Pancreas (tissue), 10 donors: ENCODE data around the gene YY1. TPM values are rescaled to one million over a fixed set of nuclear protein-coding genes. Genes with fewer than 3 reads are reported as not detected.
"Not testable (repeated sequence)": the region's sequence is repeated elsewhere in the genome, so short reads cannot be mapped to it uniquely, and the experiment has no call there.

Experiments used
- ATAC-seq, 4 donors: fragments of 200-7000 bp; cut with Tn5 transposase; one replicate each; pipeline versions ENCODE4 v1.8.0 to v1.9.1; 2020; ENCODE audit warnings: mild to moderate bottlenecking in 4 of 4, moderate library complexity in 4 of 4
- DNase-seq, 6 donors: peaks; one replicate each; pipeline ENCODE4 v3.0.0-alpha.2; 2020
- FAIRE-seq: peaks from 2 replicates; lab custom pipeline; 2012; peaks lifted over from hg19 to GRCh38; lab: Jason Lieb, UNC
- H3K27ac ChIP-seq, 4 donors: fragments of 200-600 bp; sonication (generic); 1 replicate in 3 of 4; 2 replicates in 1 of 4; pipeline versions ENCODE4 v1.5.0 to v1.8.0; 2020
- H3K27me3 ChIP-seq, 4 donors: fragments of 200-600 bp; one replicate each; pipeline ENCODE4 v1.8.0; 2021
- H3K36me3 ChIP-seq, 3 donors: fragments of 200-600 bp; sonication (generic) in 1 of 3; one replicate each; pipeline versions ENCODE4 v1.5.0 to v1.8.0; 2020 to 2021
- H3K4me1 ChIP-seq, 3 donors: fragments of 200-600 bp; one replicate each; pipeline ENCODE4 v1.8.0; 2021
- H3K4me3 ChIP-seq, 4 donors: fragments of 200-600 bp; sonication (generic) in 2 of 4; one replicate each; pipeline versions ENCODE4 v1.5.0 to v1.8.0; 2020 to 2021
- H3K9me3 ChIP-seq, 4 donors: fragments of 200-600 bp; one replicate each; pipeline ENCODE4 v1.8.0; 2021
- WGBS, 2 donors: extraction: QIAGEN DNeasy Blood & Tissue Kit; methylation state at CpG; one replicate each; pipeline ENCODE4 v1.1.7; 2013; 5-methylcytosine and 5-hydroxymethylcytosine counted together
- intact Hi-C, 3 donors: fragments of 100-400 bp; cut with DNase I; formaldehyde crosslinking; loops; one replicate each; pipeline versions ENCODE4 v1.11.1 to v1.14.2; 2022
- polyA plus RNA-seq, 2 donors: library from polyadenylated mRNA; stranded (reverse); fragments of 200-250 nt; gene quantifications; one replicate each; pipeline ENCODE4 v1.2.3, GENCODE V29; 2013
- total RNA-seq, 6 donors: library from RNA; stranded (reverse); fragmentation: NEBNext Ultra II Directional in 4 of 6; extraction: Animal tissue kit (Norgen Biotek cat#: 25700) in 4 of 6; gene quantifications; one replicate each; pipeline versions ENCODE4 v1.2.1 to v1.2.4, GENCODE V29; 2021 to 2023
- TF ChIP-seq, protein P1 (sequence below), 4 donors: fragments of 200-600 bp; sonication (generic) in 3 of 4; IDR thresholded peaks; one replicate each; pipeline versions ENCODE4 v1.5.0 to v1.8.0; 2021; ENCODE audit warnings: antibody characterized with exemption in 4 of 4
- donor health status: healthy with polysubstance abuse.
- donor health status: DM: no; HTN: no; CAD: no; lungs with moderate emphysema.
- donor health status: DM: no; HTN: no; CAD: no.
- donor health status: control.
- donor health status: control.
- donor health status: Bipolar disorder and iron deficiency.
- donor health status: DM: yes; HTN: yes; CAD: no.
- donor health status: DM: no; HTN: no; CAD: no.
- donor health status: DM: no; HTN: no; CAD: no.
- donor health status: DM: yes; HTN: yes; CAD: no.

The YY1 gene
- total and polyA plus RNA-seq, 8 donors: 10.5 to 38.7 (median 24.1) TPM

DNA sequence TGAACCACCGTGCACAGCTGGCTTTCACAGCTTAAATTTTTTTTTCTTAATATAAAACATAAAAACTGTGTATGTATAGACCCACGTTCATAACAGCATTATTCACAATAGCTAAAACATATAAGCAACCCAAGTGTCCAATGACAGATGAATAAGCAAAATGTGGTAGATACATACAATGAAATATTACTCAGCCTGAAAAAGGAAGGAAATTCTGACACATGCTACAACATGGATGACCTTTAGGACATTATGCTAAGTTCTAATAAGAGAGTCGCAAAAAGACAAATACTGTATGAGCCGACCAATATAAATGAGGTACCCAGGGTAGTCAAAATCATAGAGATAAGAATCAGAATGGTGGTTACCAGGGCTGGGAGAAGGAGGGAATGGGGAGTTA is 13.8 kb upstream of the YY1 start:
- no peak for DNase-seq
- H3K4me1 ChIP-seq: peaks cover 0 to 4% (median 0%) of the 10 kb centered on the region in 3 donors
- TF ChIP-seq, protein P1, sequence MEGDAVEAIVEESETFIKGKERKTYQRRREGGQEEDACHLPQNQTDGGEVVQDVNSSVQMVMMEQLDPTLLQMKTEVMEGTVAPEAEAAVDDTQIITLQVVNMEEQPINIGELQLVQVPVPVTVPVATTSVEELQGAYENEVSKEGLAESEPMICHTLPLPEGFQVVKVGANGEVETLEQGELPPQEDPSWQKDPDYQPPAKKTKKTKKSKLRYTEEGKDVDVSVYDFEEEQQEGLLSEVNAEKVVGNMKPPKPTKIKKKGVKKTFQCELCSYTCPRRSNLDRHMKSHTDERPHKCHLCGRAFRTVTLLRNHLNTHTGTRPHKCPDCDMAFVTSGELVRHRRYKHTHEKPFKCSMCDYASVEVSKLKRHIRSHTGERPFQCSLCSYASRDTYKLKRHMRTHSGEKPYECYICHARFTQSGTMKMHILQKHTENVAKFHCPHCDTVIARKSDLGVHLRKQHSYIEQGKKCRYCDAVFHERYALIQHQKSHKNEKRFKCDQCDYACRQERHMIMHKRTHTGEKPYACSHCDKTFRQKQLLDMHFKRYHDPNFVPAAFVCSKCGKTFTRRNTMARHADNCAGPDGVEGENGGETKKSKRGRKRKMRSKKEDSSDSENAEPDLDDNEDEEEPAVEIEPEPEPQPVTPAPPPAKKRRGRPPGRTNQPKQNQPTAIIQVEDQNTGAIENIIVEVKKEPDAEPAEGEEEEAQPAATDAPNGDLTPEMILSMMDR (IDR thresholded peaks at IDR 0.05): no peak
- no peak for FAIRE-seq
- H3K9me3 ChIP-seq: no peaks in the 10 kb centered on the region
- no peaks in the 10 kb centered on the region for H3K27me3 ChIP-seq
- H3K4me3 ChIP-seq: no peak overlapping the region
- no peak for ATAC-seq
- intact Hi-C loops: no loop called here
- H3K27ac ChIP-seq: no peak overlapping the region
- WGBS, 2 donors: 90 to 97% methylated on average over 4 of the region's 4 CpGs
- no peaks in the 10 kb centered on the region for H3K36me3 ChIP-seq

DNA sequence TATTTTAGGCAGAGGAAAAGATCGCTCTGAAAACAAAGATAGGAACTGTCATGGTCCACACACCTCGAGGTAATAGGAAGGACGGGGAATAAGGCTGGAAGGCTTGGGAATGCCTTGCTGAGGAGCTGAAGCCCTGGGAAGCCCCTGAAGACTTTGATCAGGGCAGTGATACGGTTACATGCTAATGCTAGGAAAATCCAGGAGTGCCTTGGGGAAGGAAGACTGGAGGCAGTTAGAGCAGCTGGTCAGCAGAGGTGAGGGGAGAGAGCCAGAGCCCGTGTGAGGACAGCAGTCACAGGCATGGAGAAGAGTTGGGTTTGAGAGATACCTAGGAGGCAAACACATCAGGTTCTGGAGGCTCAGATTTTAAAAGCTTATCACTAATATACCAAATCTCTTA is 8.6 kb upstream of the YY1 start:
- WGBS, 2 donors: 83 to 89% methylated on average over 5 of the region's 5 CpGs
- intact Hi-C loops: no loop called here
- Histone ChIP-seq H3K36me3 (no peaks in the 10 kb centered on the region), H3K27me3 (no peaks in the 10 kb centered on the region), H3K4me3 (no peak overlapping the region), H3K27ac (no peak overlapping the region), H3K9me3 (no peaks in the 10 kb centered on the region), H3K4me1 (peaks cover 0 to 3% (median 0%) of the 10 kb centered on the region in 3 donors)
- no peak for FAIRE-seq
- TF ChIP-seq, protein P1 (IDR thresholded peaks at IDR 0.05): no peak
- ATAC-seq: no peak
- DNase-seq: no peak

DNA sequence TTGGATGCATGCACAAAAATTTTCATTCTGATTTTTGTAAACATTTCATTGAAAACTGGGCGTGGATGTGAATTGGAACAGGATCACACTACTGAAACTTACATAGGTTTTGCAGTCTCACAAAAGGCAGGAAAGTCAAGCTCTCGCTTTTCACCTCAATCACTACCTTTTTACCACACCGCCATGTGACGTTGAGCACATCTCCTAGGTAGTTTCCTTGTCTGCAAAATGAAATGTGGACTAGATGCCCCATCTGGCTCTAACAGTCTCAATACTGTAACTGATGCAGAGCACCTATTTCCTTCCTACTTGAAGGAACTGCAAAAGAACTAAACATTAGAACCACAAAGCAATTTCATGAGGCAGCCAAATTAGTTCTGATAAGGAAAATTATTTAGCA is 4.4 kb upstream of the YY1 start:
- TF ChIP-seq, protein P1 (IDR thresholded peaks at IDR 0.05): no peak
- H3K9me3 ChIP-seq: no peaks in the 10 kb centered on the region
- H3K4me1 ChIP-seq: peaks cover 0 to 15% (median 13%) of the 10 kb centered on the region in 3 donors
- H3K27ac ChIP-seq: no peak overlapping the region
- intact Hi-C loops: no loop called here
- no peak overlapping the region for H3K4me3 ChIP-seq
- DNase-seq: no peak
- no peaks in the 10 kb centered on the region for H3K27me3 ChIP-seq
- no peak for FAIRE-seq
- no peak for ATAC-seq
- 73 to 86% methylated on average over 4 of the region's 4 CpGs for WGBS, 2 donors
- H3K36me3 ChIP-seq: no peaks in the 10 kb centered on the region

DNA sequence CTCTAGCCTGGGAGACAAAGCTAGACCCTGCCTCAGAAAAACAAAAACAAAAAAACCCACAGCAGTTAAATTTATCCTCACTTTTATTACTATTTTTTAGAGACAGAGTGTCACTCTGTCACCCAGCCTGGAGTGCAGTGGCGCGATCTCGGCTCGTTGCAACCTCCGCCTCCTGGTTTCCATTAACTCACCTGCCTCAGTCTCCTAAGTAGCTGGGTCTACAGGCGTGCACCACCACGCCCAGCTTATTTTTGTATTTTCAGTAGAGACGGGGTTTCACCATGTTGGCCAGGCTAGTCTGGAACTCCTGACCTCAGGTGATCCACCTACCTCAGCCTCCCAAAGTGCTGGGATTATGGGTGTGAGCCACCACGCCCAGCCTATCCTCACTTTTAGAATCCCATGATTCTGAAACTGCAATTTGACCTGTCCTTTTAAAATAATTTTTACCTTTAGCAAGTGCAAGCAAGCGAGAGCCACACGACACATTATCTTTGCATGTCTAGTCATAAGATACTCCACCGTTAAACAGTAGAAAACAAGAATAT is 2.6 kb upstream of the YY1 start:
- H3K27me3 ChIP-seq, H3K36me3 ChIP-seq, DNase-seq, FAIRE-seq, intact Hi-C loops, H3K27ac ChIP-seq, H3K4me3 ChIP-seq, ATAC-seq, H3K9me3 ChIP-seq: not testable (repeated sequence)
- H3K4me1 ChIP-seq: peaks cover 0 to 17% (median 16%) of the 10 kb centered on the region in 3 donors
- WGBS, 2 donors: 86 to 88% methylated on average over 12 of the region's 12 CpGs

DNA sequence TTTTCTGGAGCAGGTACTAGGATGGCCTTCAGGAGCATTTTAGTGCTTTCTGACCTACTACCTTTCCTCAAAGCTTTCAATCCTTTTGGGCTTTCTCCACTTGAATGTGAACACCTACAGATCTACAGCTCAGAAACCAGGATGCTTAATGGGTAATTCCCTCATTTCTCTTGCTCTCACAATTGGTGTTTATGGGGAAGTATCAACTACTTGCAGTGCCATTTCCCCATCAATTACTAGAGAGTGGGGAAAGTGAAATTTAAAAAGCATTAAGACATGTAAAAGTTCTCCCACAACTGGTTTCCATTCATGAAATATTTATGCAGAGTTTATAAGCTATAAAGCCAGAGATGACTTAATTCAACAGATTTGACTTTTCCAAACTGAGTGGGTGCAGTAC is 2.1 kb upstream of the YY1 start:
- DNase-seq (no peak), ATAC-seq (no peak), FAIRE-seq (no peak)
- peaks cover 4 to 22% (median 19%) of the 10 kb centered on the region in 3 donors for H3K4me1 ChIP-seq
- intact Hi-C loops: no loop called here
- TF ChIP-seq, protein P1 (IDR thresholded peaks at IDR 0.05): no peak
- H3K27me3 ChIP-seq: no peaks in the 10 kb centered on the region
- H3K9me3 ChIP-seq: no peaks in the 10 kb centered on the region
- no peaks in the 10 kb centered on the region for H3K36me3 ChIP-seq
- H3K27ac ChIP-seq: peak overlapping the region in 1 of 4 donors; percentile 98
- H3K4me3 ChIP-seq: peak overlapping the region in 2 of 4 donors; percentile 97 to 98
